NCI-H2029 treated with DMSO at 0.1 percent for 48 hours (cell line): ENCODE data around the gene KCTD21.
A peak's percentile ranks its signal among the peaks of the same experiment; 100 is the strongest.
"Not testable (repeated sequence)": the region's sequence is repeated elsewhere in the genome, so short reads cannot be mapped to it uniquely, and the experiment has no call there.

ENCODE experiments used
- DNase-seq: peaks from one replicate; lab custom pipeline; 2025; lab: John Stamatoyannopoulos, UW

Gene KCTD21

DNA sequence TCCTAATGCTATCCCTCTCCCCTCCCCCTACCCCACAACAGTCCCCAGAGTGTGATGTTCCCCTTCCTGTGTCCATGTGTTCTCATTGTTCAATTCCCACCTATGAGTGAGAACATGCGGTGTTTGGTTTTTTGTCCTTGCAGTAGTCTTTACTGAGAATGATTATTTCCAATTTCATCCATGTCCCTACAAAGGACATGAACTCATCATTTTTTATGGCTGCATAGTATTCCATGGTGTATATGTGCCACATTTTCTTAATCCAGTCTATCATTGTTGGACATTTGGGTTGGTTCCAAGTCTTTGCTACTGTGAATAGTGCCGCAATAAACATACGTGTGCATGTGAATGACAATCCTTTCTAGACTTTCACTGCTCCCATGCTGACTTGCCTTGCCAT lies 12.6 kb downstream of the KCTD21 start:
- DNase-seq, result not testable (repeated sequence)

DNA sequence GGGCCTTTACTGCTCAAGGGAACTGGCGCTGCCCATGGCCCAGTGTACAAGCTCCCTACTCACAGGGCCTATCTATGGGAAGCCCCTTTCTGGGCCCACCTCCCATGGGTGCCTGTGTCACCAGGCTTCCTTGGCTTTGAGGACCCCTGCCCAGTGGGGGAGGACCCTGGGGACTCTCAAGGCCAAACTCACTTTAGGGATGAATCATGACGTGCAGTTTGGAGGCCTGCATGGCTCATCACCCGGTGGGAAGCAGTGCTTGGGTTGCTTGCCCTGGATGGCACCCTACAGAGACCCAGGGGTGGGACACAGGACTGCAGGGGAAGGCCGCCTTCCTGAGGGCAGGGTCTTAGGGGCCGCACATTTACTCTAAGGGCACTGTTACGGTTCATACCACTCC lies 16.5 kb downstream of the KCTD21 start:
- DNase-seq, result no peak

DNA sequence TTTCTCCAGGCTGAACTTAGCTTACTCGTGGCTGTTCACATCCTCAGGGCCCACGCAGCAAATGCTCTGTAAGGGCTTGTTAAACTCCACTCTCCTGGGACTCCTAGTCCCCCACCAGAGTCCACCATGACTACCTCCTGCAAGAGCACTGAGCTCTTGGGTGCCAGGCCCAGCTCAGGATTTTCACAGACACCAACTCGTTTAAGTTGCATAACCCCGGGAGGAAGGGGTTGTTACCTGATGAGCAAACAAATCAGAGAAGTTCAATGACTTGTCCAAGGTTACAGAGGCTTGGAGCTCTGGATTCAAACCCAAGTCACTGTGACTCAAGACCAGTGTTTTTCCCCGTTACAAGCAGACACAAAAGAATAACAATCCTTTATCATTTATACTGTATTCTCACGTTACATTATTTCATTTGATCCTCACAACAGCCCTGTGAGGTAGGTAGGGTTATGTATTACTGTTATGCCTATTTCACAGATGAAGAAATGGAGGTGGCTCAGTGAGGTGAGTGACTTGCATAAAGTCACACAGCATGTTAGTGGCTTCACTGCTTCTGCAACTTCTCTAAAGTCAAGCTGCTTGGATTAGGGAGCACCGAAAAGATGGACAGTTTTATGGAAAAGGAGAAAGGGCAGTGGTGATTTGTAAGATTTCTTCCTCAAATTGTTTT lies 17.4 kb downstream of the KCTD21 start:
- no peak for DNase-seq

DNA sequence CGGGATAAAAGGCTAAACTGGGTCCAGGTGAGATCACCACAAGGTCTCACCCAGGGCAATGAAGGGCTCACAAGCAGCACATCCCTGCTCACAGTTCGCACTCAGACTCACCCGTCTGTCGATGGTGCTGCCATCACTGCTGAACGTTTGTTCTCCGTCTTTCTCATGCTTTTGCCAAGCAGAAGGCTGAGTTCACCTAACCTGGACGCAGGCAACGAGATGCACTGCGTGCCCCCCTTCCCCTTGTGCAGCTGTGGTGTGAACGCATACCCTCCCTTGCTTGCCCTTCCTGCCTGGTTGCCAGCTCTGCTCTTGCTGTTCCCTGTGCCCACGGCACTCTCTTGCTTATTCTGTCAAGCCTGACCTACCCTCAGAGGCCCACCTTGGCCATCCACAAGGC lies 18.0 kb downstream of the KCTD21 start:
- DNase-seq, result no peak

DNA sequence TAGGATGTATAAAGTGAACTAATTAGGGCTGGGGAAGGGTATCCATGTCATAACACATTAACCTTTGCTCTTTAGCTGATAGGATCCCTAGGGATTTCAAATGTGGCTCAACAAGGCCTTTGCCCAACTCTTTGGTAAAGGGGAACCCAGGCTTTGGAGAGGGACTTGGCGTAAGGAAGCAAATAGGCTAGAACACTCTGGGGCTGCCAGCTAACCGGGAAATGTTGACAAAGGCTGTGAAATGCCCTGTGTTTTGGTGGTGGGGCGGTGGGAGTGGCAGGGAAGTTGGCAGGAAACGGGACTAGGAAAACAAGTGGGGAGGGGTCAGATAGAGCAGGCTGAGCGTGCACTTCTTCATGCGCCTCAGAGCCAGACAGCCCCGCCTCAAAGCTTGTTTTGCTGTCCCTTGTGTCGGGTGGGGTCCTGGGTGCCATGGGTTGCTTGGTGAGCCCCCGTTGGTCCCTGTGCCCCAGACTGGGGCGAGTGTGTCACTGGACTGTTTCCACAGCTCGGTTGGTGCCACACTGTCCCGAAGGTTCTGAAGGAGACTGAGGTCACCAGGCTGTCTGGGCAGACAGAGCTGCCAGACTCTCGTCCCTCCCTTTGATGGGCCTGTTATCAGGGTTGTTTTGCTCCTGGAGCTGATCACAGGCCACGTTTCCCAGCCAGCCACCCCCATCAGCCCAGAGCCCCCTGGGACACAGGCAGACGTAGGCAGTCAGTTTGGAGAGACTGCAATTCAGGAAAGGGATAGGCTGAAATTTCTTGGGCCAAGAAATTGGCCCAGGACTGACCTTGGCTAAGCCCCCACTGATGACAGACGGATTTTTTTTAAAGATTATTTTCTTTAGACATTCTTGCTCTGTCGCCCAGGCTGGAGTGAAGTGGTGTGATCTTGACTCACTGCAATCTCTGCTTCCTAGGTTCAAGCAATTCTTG lies 19.6 kb downstream of the KCTD21 start:
- DNase-seq, result no peak

DNA sequence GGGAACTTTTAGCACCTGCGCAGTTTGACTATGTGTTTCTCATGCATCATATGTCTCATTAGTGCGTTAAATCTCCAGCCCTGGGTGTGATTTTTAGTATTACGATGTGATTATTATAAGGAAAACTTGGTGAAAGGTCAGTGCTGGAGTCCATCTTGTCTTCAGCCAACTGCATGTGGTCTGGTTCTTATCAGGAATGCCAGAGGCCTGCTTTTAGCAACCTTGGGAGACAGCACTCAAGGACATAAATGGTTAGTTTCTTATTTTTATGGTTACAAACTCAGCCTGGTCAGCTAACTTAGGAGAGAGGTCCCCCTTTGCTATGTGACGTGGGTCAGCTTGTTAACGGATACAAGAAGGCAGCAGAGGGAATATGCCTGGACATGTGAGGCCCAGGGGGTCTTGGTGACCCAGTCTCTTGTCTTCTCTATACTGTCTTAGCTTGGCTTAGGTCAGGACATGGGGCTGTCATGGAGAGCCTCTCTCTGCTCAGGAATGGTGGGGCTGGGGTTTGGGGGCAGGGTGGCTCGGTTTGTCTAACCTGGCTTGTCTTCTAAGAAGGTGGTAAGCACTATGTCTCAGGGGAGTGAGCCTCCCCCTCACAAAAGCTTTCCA lies 21.5 kb downstream of the KCTD21 start:
- no peak for DNase-seq

DNA sequence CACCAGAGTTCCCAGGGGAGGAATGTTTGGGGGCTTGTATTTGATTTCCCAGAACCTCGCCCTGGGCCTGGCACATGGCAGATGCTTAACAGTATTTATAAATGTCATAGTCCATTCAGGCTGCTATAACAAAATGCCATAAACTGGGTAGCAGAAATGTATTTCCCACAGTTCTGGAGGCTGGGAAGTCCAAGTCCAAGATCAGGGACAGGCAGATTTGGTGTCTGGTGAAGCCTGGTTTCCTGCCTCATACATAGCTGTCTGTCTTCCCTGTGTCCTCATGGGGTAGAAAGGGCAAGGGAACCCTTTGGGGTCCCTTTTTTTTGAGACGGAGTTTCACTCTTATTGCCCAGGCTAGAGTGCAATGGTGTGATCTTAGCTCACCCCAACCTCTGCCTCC lies 24.0 kb downstream of the KCTD21 start:
- no peak for DNase-seq

DNA sequence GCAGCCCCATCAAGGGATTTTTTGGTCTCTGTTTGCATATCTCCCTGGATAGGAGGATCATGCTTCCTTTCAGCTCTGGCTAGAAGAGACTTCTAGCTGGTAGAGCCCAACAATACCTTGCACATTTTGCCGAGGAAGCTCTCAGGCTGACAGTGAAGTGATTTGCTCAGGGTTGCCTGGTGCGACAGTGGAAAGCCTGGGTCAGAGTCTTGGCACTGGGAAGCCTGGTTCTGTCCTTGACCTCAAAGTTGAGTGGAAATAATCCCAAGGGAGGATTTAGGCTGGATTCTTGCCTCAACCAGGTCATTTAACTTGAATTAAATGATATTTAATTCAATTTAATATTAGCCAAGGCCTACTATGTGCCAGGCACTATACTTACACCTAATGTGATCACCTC lies 24.6 kb downstream of the KCTD21 start:
- DNase-seq, result no peak

DNA sequence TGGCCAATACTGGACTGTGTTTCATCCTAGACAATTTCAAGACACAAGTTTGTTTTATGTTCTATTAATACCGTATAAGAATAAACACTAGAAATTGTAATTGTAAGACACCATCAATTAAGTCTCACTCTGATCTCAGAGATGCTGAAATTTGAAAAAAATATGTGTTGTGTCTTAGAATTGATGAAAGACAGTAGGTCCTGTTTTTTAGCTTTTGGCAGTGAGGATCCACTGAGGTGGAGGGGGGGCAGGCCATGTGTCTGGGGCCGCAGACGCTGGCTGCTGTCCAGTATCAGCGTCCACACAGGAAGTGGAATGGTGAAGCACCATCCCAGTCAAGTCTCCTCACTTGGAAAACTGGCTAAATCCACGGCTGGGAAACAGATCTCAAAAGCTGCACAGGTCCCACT lies 26.5 kb downstream of the KCTD21 start:
- no peak for DNase-seq

DNA sequence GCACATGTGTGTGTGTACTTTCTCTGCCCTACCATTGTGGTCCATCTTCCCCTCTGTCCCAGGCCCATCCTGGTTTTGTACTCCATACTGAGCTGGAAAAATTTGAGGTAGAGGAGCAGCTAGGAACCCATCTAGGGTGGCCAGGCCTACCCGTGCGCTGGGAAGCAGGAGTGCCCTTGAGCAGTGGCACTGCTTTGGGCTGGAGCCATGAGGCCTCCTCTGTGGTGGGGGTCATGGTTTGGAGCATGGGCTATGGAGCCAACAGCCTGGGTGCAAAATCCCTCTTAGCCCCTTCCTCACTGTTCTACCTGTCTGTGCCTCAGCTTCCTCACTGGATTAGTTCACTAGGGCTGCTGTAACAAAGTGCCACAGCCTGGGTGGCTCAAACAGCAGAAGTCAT lies 27.1 kb downstream of the KCTD21 start:
- DNase-seq, result no peak

DNA sequence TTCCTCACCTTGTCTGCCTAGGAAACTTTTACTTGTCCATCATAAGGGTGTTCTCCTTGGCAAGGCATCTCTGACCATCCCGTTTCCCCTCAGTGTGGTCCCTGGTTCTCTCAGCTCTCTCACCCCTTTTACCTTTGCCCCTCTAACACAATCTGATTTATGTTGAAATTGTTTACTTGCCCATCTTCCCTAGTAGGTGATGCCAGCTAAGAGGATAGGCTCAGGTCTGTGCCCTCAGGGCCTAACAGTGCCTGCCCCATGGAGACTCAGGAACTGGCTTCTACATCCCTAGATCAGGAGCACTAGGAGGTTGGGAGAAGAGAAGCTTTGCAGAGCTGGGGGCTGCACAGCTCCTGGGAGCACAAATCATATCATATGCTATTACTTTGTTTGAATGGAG lies 27.9 kb downstream of the KCTD21 start:
- no peak for DNase-seq

DNA sequence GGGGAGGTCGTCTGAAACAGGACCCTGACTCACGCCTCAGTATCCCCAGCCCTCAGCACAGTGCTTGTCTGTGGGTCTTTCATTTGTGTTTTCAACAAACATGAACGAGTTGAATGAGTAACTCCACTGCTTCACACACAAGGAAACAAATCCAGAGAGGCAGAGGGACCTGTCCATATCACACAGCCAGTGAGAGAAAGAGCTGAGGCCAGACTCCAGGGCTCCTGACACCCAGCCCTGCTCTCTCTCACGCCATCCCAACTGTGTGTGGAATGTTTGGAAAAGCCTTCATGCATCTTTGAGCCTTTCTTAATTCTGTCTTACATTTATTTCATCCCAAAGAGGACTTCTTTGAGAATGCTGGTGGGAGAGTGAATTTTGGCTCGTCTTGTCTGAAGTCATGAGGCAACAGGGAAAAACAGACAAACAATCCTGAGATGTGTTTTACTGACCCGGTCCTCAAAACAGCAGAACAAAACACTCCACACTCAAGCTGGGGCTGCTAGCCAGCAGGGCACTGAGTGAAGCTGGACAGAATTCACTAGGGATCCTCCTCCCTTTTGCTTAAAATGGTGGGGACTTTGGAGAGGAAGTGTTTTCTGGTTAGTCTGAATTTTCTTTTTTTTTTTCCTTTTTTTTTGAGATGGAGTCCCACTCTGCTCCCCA lies 29.3 kb downstream of the KCTD21 start:
- no peak for DNase-seq

DNA sequence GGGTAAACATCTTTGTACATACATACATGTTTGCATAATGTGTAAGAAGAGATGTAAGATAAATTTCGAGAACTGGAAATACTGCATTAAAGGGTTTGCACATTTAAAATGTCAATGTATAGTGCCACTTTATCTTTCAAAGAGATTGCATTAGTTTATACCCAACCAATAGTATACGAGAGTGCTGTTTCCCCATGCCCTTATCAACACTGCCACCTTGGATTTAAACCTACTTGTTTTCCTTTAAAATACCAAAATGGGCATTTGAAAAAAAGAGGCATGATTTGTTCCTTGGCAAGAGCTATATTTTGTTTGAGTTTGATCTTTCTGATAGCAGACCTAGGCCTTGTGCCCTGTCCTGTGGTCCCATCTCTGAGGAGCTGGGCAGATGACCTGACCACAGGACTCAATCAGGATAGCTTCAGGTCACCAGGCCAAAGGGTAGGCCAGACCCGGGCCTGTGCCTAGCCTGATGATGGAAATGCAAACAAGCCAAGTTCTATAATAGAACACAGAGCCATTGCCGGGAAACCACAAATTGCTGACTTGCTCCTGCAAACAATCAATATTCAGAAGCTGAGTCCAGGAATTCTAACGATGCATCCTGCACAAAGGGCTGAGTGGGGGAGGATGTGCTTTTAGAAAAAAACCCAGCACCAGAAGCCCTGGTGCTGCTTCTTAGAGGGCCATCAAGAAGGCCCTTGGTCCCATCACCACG lies 32.1 kb downstream of the KCTD21 start:
- no peak for DNase-seq

DNA sequence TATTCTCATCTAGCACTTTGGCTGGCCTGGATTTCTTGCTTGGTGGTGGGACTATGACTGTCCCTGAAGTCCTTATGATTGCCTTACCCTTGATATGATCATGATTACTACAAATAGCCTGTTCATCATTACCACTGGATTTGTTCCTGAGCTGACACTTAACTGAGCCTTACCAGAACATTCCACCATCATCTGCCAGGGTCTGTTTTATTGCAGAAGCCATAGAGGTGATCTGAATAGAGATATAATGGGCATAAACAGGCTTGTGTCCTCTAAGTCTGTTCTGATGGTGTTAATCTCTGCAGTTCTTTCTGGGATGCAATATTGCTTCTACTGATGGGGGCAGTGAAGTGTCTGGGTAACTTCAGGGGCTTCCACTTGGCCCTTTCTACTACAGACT lies 36.6 kb downstream of the KCTD21 start:
- DNase-seq, result no peak

DNA sequence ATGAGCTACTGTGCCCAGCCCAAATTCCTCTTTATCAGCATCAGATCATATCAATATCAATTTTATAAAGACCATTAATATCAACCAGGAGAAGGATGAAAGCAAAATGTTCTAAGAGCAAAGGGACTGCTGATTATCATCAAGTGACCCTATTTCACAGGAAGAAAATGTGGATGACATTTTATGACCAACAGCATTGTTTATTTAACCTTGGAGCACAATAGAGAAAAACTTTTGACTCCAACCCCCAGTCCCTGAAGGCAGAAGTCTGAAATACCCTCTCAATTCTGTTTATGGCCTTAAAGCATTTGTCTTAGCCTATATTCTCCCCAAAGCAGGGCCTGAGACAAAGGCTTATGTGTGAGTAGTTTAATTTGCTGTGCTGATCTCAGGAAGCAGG lies 37.7 kb downstream of the KCTD21 start:
- no peak for DNase-seq

DNA sequence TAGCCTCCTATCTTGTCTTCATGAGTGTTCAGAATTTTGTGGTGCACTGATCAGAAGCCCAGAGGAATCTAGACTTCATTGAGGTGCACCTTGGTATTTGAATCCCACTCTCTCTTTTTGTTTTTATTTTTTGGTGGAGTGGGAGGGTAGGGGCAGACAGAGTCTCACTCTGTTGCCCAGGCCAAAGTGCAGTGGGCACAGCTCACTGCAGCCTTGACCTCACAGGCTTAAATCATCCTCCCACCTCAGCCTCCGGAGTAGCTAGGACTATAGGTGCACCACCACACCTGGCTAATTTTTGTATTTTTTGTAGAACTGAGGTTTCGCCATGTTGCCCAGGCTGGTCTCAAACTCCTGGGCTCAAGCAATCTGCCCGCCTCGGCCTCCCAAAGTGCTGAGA lies 38.1 kb downstream of the KCTD21 start:
- DNase-seq, result no peak

DNA sequence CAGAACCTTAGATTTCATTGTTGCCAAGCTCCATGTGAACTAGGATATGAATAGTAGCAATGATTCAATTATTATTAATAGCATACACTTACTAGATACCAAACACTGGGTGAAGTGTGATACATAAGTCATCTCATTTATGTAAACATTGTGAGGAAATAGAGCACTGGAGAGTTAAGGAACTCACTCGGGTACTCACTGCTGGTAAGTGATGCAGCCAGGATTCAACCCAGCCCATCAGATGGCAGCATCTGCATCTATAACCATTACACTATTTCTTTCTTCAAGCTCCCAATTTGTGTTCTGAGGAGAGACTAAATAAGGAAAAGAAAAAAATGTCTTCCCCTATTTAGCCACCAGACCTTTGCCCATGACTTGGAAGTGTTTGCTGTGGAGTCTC lies 38.8 kb downstream of the KCTD21 start:
- DNase-seq, result no peak

DNA sequence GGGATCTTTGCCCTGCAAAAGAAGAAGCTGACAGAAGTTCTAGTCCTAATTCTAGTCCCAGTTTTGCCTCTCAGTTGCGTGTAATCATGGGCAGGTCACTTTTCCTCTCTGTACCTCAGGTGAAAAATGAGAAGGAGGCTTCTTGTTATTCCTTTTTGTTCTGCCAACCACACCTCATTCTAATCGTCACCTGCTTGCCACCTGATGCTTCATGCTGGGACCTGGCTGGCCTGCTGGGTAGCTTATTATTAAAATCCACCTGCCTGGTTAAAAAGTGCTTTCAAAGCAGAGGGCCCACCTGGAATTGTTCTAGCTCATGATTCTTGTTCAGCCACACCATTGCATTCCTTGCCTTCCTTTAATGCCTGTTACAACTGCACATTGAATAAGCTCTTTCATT lies 40.6 kb downstream of the KCTD21 start:
- DNase-seq, result peak; percentile 10

DNA sequence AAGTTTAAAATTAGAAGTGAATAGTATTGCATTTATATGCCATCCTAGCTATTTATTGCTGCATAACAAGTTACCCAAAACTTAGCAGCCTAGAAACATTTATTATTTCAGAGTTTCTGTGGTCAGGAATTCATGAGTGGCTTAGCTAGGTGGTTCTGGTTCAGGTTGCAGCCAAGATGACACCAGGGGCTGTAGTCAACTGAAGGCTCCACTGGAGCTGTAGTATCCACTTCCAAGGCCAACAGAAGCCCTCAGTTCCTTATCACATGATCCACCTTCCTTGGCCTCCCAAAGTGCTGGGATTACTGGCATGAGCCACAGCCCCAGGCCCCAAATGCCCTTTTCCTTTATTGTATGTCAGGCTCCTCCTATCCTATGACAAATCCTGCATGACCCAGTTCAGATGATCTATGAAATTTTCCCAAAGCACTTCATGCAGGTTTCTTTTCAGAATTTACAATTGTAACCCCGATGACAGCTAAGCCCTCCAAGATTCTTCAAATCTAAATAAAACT lies 42.9 kb downstream of the KCTD21 start:
- DNase-seq, result no peak

DNA sequence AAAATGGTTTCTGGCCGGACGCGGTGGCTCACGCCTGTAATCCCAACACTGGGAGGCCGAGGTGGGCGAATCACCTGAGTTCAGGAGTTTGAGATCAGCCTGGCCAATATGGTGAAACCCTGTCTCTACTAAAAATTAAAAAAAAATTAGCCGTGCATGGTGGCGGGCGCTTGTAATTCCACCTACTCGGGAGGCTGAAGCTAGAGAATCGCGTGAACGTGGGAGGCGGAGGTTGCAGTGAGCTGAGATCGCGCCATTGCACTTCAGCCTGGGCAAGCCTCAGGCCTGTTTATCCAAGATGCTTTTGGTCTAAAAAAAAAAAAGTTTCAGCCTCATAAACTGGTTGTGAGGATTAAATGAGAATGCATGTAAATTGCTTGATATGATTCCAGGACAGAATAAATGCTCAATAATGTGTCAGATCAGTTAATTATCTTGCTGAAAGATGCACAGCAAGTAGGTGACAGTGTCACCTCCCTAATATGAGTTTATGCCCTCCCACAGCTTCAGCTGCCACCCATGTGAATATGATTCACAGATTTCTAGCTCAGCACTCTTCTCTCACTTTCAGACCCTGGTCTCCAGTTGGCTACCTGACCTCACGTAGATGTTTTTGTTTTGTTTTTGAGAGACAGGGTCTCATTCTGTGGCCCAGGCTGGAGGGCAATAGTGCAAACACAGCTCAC lies 47.9 kb downstream of the KCTD21 start:
- DNase-seq, result no peak
